ENCODE results near the gene OLA1. TPM values are rescaled to one million over a fixed set of nuclear protein-coding genes. Genes with fewer than 3 reads are reported as not detected.

OLA1 gene
- total and polyA plus RNA-seq, 2 donors (not counting 1 experiment from before 2014, with no cell fraction given), result 13.9 to 47.7 TPM

GRCh38 chr2:174171686-174172445 lies 76.5 kb downstream of the OLA1 start:
- H3K79me2 ChIP-seq (ENCODE audit: control insufficient read depth, insufficient read depth, low read length), result peaks cover 4% of the 10 kb centered on the region

More at GRCh38 chr2:174171686-174172445, 76.5 kb downstream of the OLA1 start:
- Histone ChIP-seq H3K9me3 (ENCODE audit: control extremely low read depth in 1 of 3, control insufficient read depth in 2 of 3, insufficient read depth in 1 of 3, low read length in 2 of 3) (peaks cover 13 to 45% (median 39%) of the 10 kb centered on the region in 3 donors), H4K20me1 (ENCODE audit: control insufficient read depth, insufficient read depth, low read length, poor library complexity, severe bottlenecking) (peaks cover 4% of the 10 kb centered on the region), H2AFZ (ENCODE audit: insufficient read depth, low read depth, low read length, poor library complexity, severe bottlenecking) (no peak overlapping the region), H3K27ac (ENCODE audit: low read length in 2 of 2) (no peak overlapping the region), H3K4me2 (replicated peaks; ENCODE audit: low read depth, low read length, poor library complexity, severe bottlenecking) (no peak overlapping the region), H3K4me3 (ENCODE audit: control extremely low read depth in 1 of 5, extremely low read depth in 1 of 5, insufficient read depth in 1 of 5, low read depth in 2 of 5, low read length in 4 of 5) (no peak overlapping the region), H3K27me3 (replicated peaks in 1 of 4; ENCODE audit: control extremely low read depth in 1 of 4, control insufficient read depth in 3 of 4, insufficient read depth in 4 of 4, low read length in 3 of 4) (no peaks in the 10 kb centered on the region), H3K36me3 (replicated peaks in 1 of 2; ENCODE audit: control extremely low read depth in 1 of 2, control insufficient read depth in 1 of 2, extremely low read depth in 1 of 2, insufficient read depth in 2 of 2, low read length in 1 of 2) (peaks cover 0 to 2% of the 10 kb centered on the region in 2 experiments), H3K4me1 (ENCODE audit: control insufficient read depth in 2 of 2, insufficient read depth in 2 of 2, low read length in 2 of 2) (no peaks in the 10 kb centered on the region), H3K9ac (ENCODE audit: low read length) (no peak overlapping the region)
- ChIA-PET CTCF (no interaction called here), POLR2A (no interaction called here)
- Mint-ChIP-seq H3K4me3 (no peak overlapping the region), H3K27me3 (no peaks in the 10 kb centered on the region), H3K4me1 (no peaks in the 10 kb centered on the region), H3K27ac (no peak overlapping the region), H3K9me3 (ENCODE audit: insufficient read depth) (peaks cover 15% of the 10 kb centered on the region)
- ATAC-seq (ENCODE audit: low read depth) (no peak), DNase-seq (no peak)
- over 99% methylated on average over 16 of the region's 23 CpGs for WGBS (ENCODE audit: insufficient coverage)
- TF ChIP-seq EZH2 (IDR thresholded peaks at IDR 0.05; ENCODE audit: borderline replicate concordance, insufficient read depth, low read depth, low read length, poor library complexity, severe bottlenecking), result no peak
- TF ChIP-seq CTCF (IDR thresholded peaks at IDR 0.05), result no peak
- intact Hi-C loops (cut with micrococcal nuclease), result no loop called here

Data from B cell (primary cell).